HepG2 (cell line): Measurements from ENCODE around the gene USP34. TPM values are rescaled to one million over a fixed set of nuclear protein-coding genes. Genes with fewer than 3 reads are reported as not detected.

Experiments
- ATAC-seq: fragments of 200-7000 bp; cut with Tn5 transposase; 3 replicates; pipeline ENCODE4 v1.9.1; 2020; ENCODE audit warnings: mild to moderate bottlenecking, moderate library complexity
- BruUV-seq: library from RNA; stranded (reverse); fragments of 400-500 nt; replicated peaks from 2 replicates; lab custom pipeline; 2021; lab: Mats Ljungman, UMichigan
- CTCF ChIA-PET: fragments of 300-600 bp; formaldehyde crosslinking; extraction: SDS; loops from one replicate; lab custom pipeline; 2021; ENCODE audit warnings: low total read pairs, inconsistent platforms, low intra/inter-chr PET ratio; lab: Yijun Ruan, JAX
- POLR2A ChIA-PET: fragments of 350-600 bp; sonication (Branson Sonifier 250); formaldehyde crosslinking; loops from one replicate; lab custom pipeline; 2020; ENCODE audit warnings: antibody characterized with exemption, inconsistent platforms; lab: Yijun Ruan, JAX
- DNase-seq: peaks from one replicate; pipeline ENCODE4 v3.0.0-alpha.2; 2015; ENCODE audit warnings: low spot score
- FAIRE-seq: peaks from 3 replicates; lab custom pipeline; 2011; peaks lifted over from hg19 to GRCh38; lab: Jason Lieb, UNC
- H2AFZ ChIP-seq: one replicate; pipeline ENCODE4 v1.6.1; 2011; ENCODE audit warnings: low read length, inconsistent platforms
- H3K27ac ChIP-seq: fragments of 300-600 bp; 3 replicates; pipeline ENCODE4 v1.8.0; 2011; ENCODE audit warnings: mixed run types, mild to moderate bottlenecking, mixed read lengths, low read length, inconsistent platforms; ENCODE audit not compliant: insufficient read depth; ENCODE audit errors: extremely low read length
- H3K27me3 ChIP-seq, 2 experiments: fragments of 200-600 bp in 1 of 2; 2 replicates in 1 of 2; 3 replicates in 1 of 2; pipeline versions ENCODE4 v1.6.0 to v1.8.0; 2011; ENCODE audit warnings: low read length in 2 of 2, mild to moderate bottlenecking in 2 of 2, moderate library complexity in 2 of 2, inconsistent platforms in 1 of 2; ENCODE audit not compliant: insufficient read depth in 2 of 2, control insufficient read depth in 1 of 2
- H3K36me3 ChIP-seq, 2 experiments: fragments of 200-600 bp in 1 of 2; replicated peaks in 1 of 2; 2 replicates in 1 of 2; 3 replicates in 1 of 2; pipeline versions ENCODE4 v1.5.1 to v1.8.0; 2011; ENCODE audit warnings: low read length in 2 of 2, inconsistent platforms in 1 of 2; ENCODE audit not compliant: insufficient read depth in 2 of 2, control insufficient read depth in 1 of 2
- H3K4me1 ChIP-seq: 2 replicates; pipeline ENCODE4 v1.5.1; 2012; ENCODE audit warnings: low read length, inconsistent platforms; ENCODE audit not compliant: insufficient read depth
- H3K4me2 ChIP-seq: 2 replicates; pipeline ENCODE4 v1.6.0; 2011; ENCODE audit warnings: low read depth, low read length, inconsistent platforms
- H3K4me3 ChIP-seq, 3 experiments: fragments of 200-600 bp in 1 of 3; sonication (generic), shearing (Covaris generic) in 1 of 3; replicated peaks in 1 of 3; 2 replicates each; pipeline ENCODE4 v1.5.1; 2011 to 2016; ENCODE audit warnings: low read length in 3 of 3, inconsistent platforms in 2 of 3, low read depth in 2 of 3, mild to moderate bottlenecking in 2 of 3, control low read depth in 1 of 3, mixed read lengths in 1 of 3; ENCODE audit not compliant: insufficient read depth in 1 of 3
- H3K79me2 ChIP-seq: one replicate; pipeline ENCODE4 v1.6.1; 2011; ENCODE audit warnings: low read length, inconsistent platforms; ENCODE audit not compliant: insufficient read depth
- H3K9ac ChIP-seq: 2 replicates; pipeline ENCODE4 v1.6.0; 2011; ENCODE audit warnings: mild to moderate bottlenecking, low read depth, low read length, inconsistent platforms; ENCODE audit not compliant: insufficient read depth
- H3K9me3 ChIP-seq: 2 replicates; pipeline ENCODE4 v1.5.1; 2012; ENCODE audit warnings: mild to moderate bottlenecking, low read length
- H4K20me1 ChIP-seq: 2 replicates; pipeline ENCODE4 v1.6.0; 2011; ENCODE audit warnings: inconsistent platforms, mild to moderate bottlenecking, low read length, moderate library complexity; ENCODE audit not compliant: insufficient read depth
- CEBPG ChIP-seq: IDR thresholded peaks from 2 replicates; pipeline ENCODE4 v1.6.1; 2016
- KLF12 ChIP-seq: sonication (generic); formaldehyde crosslinking; IDR thresholded peaks from 2 replicates; pipeline ENCODE4 v1.4.0; 2020; ENCODE audit warnings: missing genetic modification reagents, borderline replicate concordance
- NFATC3 ChIP-seq: sonication (generic); formaldehyde crosslinking; IDR thresholded peaks from 2 replicates; pipeline ENCODE4 v1.5.1; 2020; ENCODE audit warnings: mild to moderate bottlenecking, missing genetic modification reagents
- RBM22 ChIP-seq: fragments of 200-400 bp; formaldehyde crosslinking; optimal IDR thresholded peaks from 2 replicates; pipeline ENCODE3; 2017; ENCODE audit warnings: mild to moderate bottlenecking, low read length, moderate library complexity
- SOX6 ChIP-seq, 2 experiments: fragments of 450-650 bp in 1 of 2; sonication (generic) in 1 of 2; formaldehyde crosslinking in 1 of 2; IDR thresholded peaks; 2 replicates each; pipeline versions ENCODE4 v1.4.0 to v1.6.1; 2017 to 2020; ENCODE audit warnings: antibody characterized with exemption in 1 of 2, mild to moderate bottlenecking in 1 of 2, missing genetic modification reagents in 1 of 2
- SRSF4 ChIP-seq: fragments of 200-400 bp; formaldehyde crosslinking; IDR thresholded peaks from one replicate; pipeline ENCODE4 v1.6.1; 2018; ENCODE audit warnings: mild to moderate bottlenecking, low read depth, low read length, moderate library complexity; ENCODE audit not compliant: poor library complexity, severe bottlenecking
- ZKSCAN1 ChIP-seq: fragments of 150-350 bp; IDR thresholded peaks from 2 replicates; pipeline ENCODE4 v1.6.1; 2014; ENCODE audit warnings: low read length
- ZNF138 ChIP-seq: sonication (generic); formaldehyde crosslinking; IDR thresholded peaks from 2 replicates; pipeline ENCODE4 v1.5.0; 2020; ENCODE audit warnings: mild to moderate bottlenecking, low read depth, missing genetic modification reagents
- ZNF367 ChIP-seq: sonication (generic); formaldehyde crosslinking; IDR thresholded peaks from 2 replicates; pipeline ENCODE4 v1.4.0; 2020; ENCODE audit warnings: missing genetic modification reagents, borderline replicate concordance
- whole genome bisulfite sequencing: methylation state at CpG from one replicate; pipeline ENCODE4 v1.1.6; 2017; ENCODE audit warnings: low lambda C conversion rate; 5-methylcytosine and 5-hydroxymethylcytosine counted together
- in situ Hi-C: cut with HindIII; loops from 2 replicates; pipeline ENCODE4 v1.10.0; 2017; ENCODE audit warnings: low pct_unique_long_range_greater_than_20kb; ENCODE audit not compliant: extremely low pct_ligation_motif_present
- intact Hi-C: fragments of 100-400 bp; cut with micrococcal nuclease; formaldehyde crosslinking; loops from one replicate; pipeline ENCODE4 v1.10.0; 2022; ENCODE audit not compliant: unreplicated experiment
- polyA plus RNA-seq, 8 experiments: library from polyadenylated mRNA; depleted of rRNA in 3 of 8; stranded (reverse) in 7 of 8; unstranded in 1 of 8; fragments of >200 nt; fragmentation: Illumina TruSeq in 4 of 8; extraction: Trizol in 4 of 8; gene quantifications; 2 replicates each; pipeline versions ENCODE4 v1.2.1 to v1.2.3, GENCODE V29; 2011 to 2016; ENCODE audit warnings: low read depth in 4 of 8, missing spikeins in 1 of 8, mixed read lengths in 1 of 8; ENCODE audit not compliant: insufficient read depth in 1 of 8
- total RNA-seq, 5 experiments: library from RNA; depleted of rRNA; stranded (reverse); fragments of >200 nt; fragmentation: Illumina TruSeq; extraction: Trizol; gene quantifications; 2 replicates each; pipeline ENCODE4 v1.2.3, GENCODE V29; 2016; ENCODE audit warnings: low read depth in 1 of 5
- TF ChIP-seq, protein P1 (sequence below): sonication (generic); formaldehyde crosslinking; IDR thresholded peaks from 2 replicates; pipeline ENCODE4 v1.9.0; 2021; ENCODE audit warnings: mild to moderate bottlenecking, missing genetic modification reagents

Gene USP34
- total and polyA plus RNA-seq, 2 of the 13 experiments (the other 11 are each of a cell fraction or from before 2014, with no cell fraction given), result 99.2 to 100 TPM

DNA sequence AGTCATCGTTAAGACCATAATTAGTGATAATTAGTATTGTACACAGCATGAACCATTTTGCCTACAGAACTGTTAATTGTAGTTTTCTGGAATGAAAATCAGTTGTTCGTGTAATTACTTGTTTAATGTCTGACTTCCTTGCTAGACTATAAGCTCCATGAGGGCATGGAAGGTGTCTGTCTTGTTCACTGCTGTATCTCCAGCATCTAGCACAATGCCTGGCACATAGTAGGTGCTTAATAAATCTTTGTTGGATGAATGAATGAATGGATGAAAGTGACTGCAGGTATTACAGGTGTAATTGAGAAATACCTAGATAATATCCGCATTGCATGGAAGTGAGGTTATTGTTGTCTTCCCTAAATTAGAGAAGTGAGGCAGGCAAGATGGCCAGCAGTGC, 287.1 kb downstream of the USP34 start:
- Histone ChIP-seq H3K36me3 (peaks cover 39 to 89% of the 10 kb centered on the region in 2 experiments), H3K9me3 (no peaks in the 10 kb centered on the region), H3K27me3 (no peaks in the 10 kb centered on the region), H3K4me1 (peaks cover 51% of the 10 kb centered on the region), H3K9ac (no peak overlapping the region), H2AFZ (no peak overlapping the region), H3K4me3 (no peak overlapping the region), H3K27ac (no peak overlapping the region), H3K79me2 (peaks cover 49% of the 10 kb centered on the region), H4K20me1 (peaks cover 3% of the 10 kb centered on the region; the same call in 1 of the 2 replicates), H3K4me2 (no peak overlapping the region)
- in situ Hi-C loops, result no loop called here
- FAIRE-seq (no peak), ATAC-seq (no peak), DNase-seq (no peak)
- BruUV-seq, result no TSS peak
- TF ChIP-seq ZNF367 (no peak), NFATC3 (no peak), RBM22 (peak; percentile 12), KLF12 (CRISPR knock-in tag) (no peak), ZNF138 (no peak), CEBPG (CRISPR knock-in tag) (no peak), SRSF4 (no peak), ZKSCAN1 (peak; percentile 88), SOX6 (IDR thresholded peaks at IDR 0.05) (no peak), SOX6 (CRISPR knock-in tag; IDR thresholded peaks at IDR 0.05) (no peak)
- TF ChIP-seq, protein P1, sequence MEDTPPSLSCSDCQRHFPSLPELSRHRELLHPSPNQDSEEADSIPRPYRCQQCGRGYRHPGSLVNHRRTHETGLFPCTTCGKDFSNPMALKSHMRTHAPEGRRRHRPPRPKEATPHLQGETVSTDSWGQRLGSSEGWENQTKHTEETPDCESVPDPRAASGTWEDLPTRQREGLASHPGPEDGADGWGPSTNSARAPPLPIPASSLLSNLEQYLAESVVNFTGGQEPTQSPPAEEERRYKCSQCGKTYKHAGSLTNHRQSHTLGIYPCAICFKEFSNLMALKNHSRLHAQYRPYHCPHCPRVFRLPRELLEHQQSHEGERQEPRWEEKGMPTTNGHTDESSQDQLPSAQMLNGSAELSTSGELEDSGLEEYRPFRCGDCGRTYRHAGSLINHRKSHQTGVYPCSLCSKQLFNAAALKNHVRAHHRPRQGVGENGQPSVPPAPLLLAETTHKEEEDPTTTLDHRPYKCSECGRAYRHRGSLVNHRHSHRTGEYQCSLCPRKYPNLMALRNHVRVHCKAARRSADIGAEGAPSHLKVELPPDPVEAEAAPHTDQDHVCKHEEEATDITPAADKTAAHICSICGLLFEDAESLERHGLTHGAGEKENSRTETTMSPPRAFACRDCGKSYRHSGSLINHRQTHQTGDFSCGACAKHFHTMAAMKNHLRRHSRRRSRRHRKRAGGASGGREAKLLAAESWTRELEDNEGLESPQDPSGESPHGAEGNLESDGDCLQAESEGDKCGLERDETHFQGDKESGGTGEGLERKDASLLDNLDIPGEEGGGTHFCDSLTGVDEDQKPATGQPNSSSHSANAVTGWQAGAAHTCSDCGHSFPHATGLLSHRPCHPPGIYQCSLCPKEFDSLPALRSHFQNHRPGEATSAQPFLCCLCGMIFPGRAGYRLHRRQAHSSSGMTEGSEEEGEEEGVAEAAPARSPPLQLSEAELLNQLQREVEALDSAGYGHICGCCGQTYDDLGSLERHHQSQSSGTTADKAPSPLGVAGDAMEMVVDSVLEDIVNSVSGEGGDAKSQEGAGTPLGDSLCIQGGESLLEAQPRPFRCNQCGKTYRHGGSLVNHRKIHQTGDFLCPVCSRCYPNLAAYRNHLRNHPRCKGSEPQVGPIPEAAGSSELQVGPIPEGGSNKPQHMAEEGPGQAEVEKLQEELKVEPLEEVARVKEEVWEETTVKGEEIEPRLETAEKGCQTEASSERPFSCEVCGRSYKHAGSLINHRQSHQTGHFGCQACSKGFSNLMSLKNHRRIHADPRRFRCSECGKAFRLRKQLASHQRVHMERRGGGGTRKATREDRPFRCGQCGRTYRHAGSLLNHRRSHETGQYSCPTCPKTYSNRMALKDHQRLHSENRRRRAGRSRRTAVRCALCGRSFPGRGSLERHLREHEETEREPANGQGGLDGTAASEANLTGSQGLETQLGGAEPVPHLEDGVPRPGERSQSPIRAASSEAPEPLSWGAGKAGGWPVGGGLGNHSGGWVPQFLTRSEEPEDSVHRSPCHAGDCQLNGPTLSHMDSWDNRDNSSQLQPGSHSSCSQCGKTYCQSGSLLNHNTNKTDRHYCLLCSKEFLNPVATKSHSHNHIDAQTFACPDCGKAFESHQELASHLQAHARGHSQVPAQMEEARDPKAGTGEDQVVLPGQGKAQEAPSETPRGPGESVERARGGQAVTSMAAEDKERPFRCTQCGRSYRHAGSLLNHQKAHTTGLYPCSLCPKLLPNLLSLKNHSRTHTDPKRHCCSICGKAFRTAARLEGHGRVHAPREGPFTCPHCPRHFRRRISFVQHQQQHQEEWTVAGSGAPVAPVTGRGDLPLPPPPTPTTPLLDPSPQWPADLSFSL (CRISPR knock-in tag), result no peak
- CTCF ChIA-PET, result no interaction called here
- WGBS, result 93% methylated on average over 3 of the region's 3 CpGs
- intact Hi-C loops, result no loop called here
- POLR2A ChIA-PET, result interaction anchor here (2.1 kb wide), 1 partner anchor 39 kb away, joined by 8 read pairs; no protein-coding TSS in a partner anchor
